HUES6 (cell line): ENCODE measurements around the gene FAM83E.
A peak's percentile ranks its signal among the peaks of the same experiment; 100 is the strongest.

Experiments
- H3K27ac ChIP-seq: 2 replicates; pipeline ENCODE4 v1.7.0; 2013; ENCODE audit warnings: low read depth, mild to moderate bottlenecking, low read length, inconsistent platforms
- H3K27me3 ChIP-seq: 2 replicates; pipeline ENCODE4 v1.6.1; 2013; ENCODE audit warnings: low read length; ENCODE audit not compliant: control insufficient read depth, insufficient read depth
- H3K36me3 ChIP-seq: 2 replicates; pipeline ENCODE4 v1.6.1; 2013; ENCODE audit warnings: low read length; ENCODE audit not compliant: control insufficient read depth, insufficient read depth
- H3K4me1 ChIP-seq: 2 replicates; pipeline ENCODE4 v1.6.1; 2013; ENCODE audit warnings: low read length; ENCODE audit not compliant: control insufficient read depth, insufficient read depth
- H3K4me3 ChIP-seq: 2 replicates; pipeline ENCODE4 v1.5.1; 2013; ENCODE audit warnings: low read depth, low read length
- H3K9ac ChIP-seq: one replicate; pipeline ENCODE4 v1.6.1; 2013; ENCODE audit warnings: mild to moderate bottlenecking, low read length
- H3K9me3 ChIP-seq: 2 replicates; pipeline ENCODE4 v1.6.1; 2013; ENCODE audit warnings: low read depth, low read length; ENCODE audit not compliant: control insufficient read depth, insufficient read depth

Gene FAM83E

GRCh38 chr19:48603449-48603848 lies 11.4 kb downstream of the FAM83E start:
- Histone ChIP-seq H3K4me1 (no peaks in the 10 kb centered on the region), H3K9me3 (no peaks in the 10 kb centered on the region), H3K36me3 (peaks cover 2% of the 10 kb centered on the region; the same call in 1 of the 2 replicates), H3K27ac (no peak overlapping the region), H3K4me3 (no peak overlapping the region), H3K9ac (no peak overlapping the region), H3K27me3 (no peaks in the 10 kb centered on the region)

GRCh38 chr19:48603001-48603400 lies 11.9 kb downstream of the FAM83E start:
- no peaks in the 10 kb centered on the region for H3K9me3 ChIP-seq
- H3K27ac ChIP-seq = no peak overlapping the region
- H3K27me3 ChIP-seq = no peaks in the 10 kb centered on the region
- H3K36me3 ChIP-seq = peaks cover 2% of the 10 kb centered on the region; the same call in 1 of the 2 replicates
- no peak overlapping the region for H3K9ac ChIP-seq
- H3K4me1 ChIP-seq = no peaks in the 10 kb centered on the region
- no peak overlapping the region for H3K4me3 ChIP-seq

- Histone ChIP-seq H3K9ac (no peak overlapping the region), H3K27ac (no peak overlapping the region), H3K9me3 (no peaks in the 10 kb centered on the region), H3K36me3 (no peaks in the 10 kb centered on the region), H3K4me1 (no peaks in the 10 kb centered on the region), H3K4me3 (no peak overlapping the region), H3K27me3 (no peaks in the 10 kb centered on the region)
Measured at GRCh38 chr19:48600679-48601417, 14.0 kb downstream of the FAM83E start.

GRCh38 chr19:48598996-48599700 lies 15.7 kb downstream of the FAM83E start:
- no peak overlapping the region for H3K9ac ChIP-seq
- H3K9me3 ChIP-seq = no peaks in the 10 kb centered on the region
- no peaks in the 10 kb centered on the region for H3K4me1 ChIP-seq
- no peak overlapping the region for H3K27ac ChIP-seq
- no peaks in the 10 kb centered on the region for H3K36me3 ChIP-seq
- no peaks in the 10 kb centered on the region for H3K27me3 ChIP-seq
- no peak overlapping the region for H3K4me3 ChIP-seq

GRCh38 chr19:48596679-48597465 lies 18.0 kb downstream of the FAM83E start:
- Histone ChIP-seq H3K27ac (no peak overlapping the region), H3K4me3 (no peak overlapping the region), H3K27me3 (no peaks in the 10 kb centered on the region), H3K9me3 (no peaks in the 10 kb centered on the region), H3K9ac (no peak overlapping the region), H3K4me1 (no peaks in the 10 kb centered on the region), H3K36me3 (no peaks in the 10 kb centered on the region)

GRCh38 chr19:48596237-48596636 lies 18.6 kb downstream of the FAM83E start:
- Histone ChIP-seq H3K4me1 (no peaks in the 10 kb centered on the region), H3K27me3 (no peaks in the 10 kb centered on the region)

GRCh38 chr19:48595833-48596232 lies 19.0 kb downstream of the FAM83E start:
- no peaks in the 10 kb centered on the region for H3K27me3 ChIP-seq
- H3K9ac ChIP-seq = no peak overlapping the region

More at GRCh38 chr19:48596237-48596636, 18.6 kb downstream of the FAM83E start:
- Histone ChIP-seq H3K9ac (no peak overlapping the region), H3K9me3 (no peaks in the 10 kb centered on the region), H3K4me3 (no peak overlapping the region), H3K27ac (no peak overlapping the region), H3K36me3 (no peaks in the 10 kb centered on the region)

GRCh38 chr19:48595171-48595570 lies 19.7 kb downstream of the FAM83E start:
- no peaks in the 10 kb centered on the region for H3K27me3 ChIP-seq
- H3K36me3 ChIP-seq = no peaks in the 10 kb centered on the region
- no peak overlapping the region for H3K27ac ChIP-seq
- no peaks in the 10 kb centered on the region for H3K4me1 ChIP-seq
- no peak overlapping the region for H3K4me3 ChIP-seq
- no peak overlapping the region for H3K9ac ChIP-seq
- no peaks in the 10 kb centered on the region for H3K9me3 ChIP-seq

More at GRCh38 chr19:48595833-48596232, 19.0 kb downstream of the FAM83E start:
- Histone ChIP-seq H3K9me3 (no peaks in the 10 kb centered on the region), H3K4me3 (no peak overlapping the region), H3K36me3 (no peaks in the 10 kb centered on the region), H3K27ac (no peak overlapping the region), H3K4me1 (no peaks in the 10 kb centered on the region)

- Histone ChIP-seq H3K4me3 (no peak overlapping the region), H3K4me1 (peaks cover 6% of the 10 kb centered on the region; the same call in 1 of the 2 replicates), H3K9ac (no peak overlapping the region), H3K27ac (no peak overlapping the region), H3K9me3 (no peaks in the 10 kb centered on the region), H3K36me3 (no peaks in the 10 kb centered on the region), H3K27me3 (no peaks in the 10 kb centered on the region)
Measured at GRCh38 chr19:48591021-48591420, 23.9 kb downstream of the FAM83E start.

- Histone ChIP-seq H3K9ac (no peak overlapping the region), H3K4me1 (peaks cover 6% of the 10 kb centered on the region; the same call in 1 of the 2 replicates), H3K27ac (no peak overlapping the region), H3K27me3 (no peaks in the 10 kb centered on the region), H3K36me3 (no peaks in the 10 kb centered on the region), H3K4me3 (peak overlapping the region; percentile 67), H3K9me3 (no peaks in the 10 kb centered on the region)
Measured at GRCh38 chr19:48588670-48589401, 26.0 kb downstream of the FAM83E start.
